B cell (primary cell): ENCODE measurements around the gene ARHGEF10L.

ENCODE experiments used
- CTCF ChIP-seq: fragments of 200-600 bp; IDR thresholded peaks from one replicate; pipeline ENCODE4 v1.8.0; 2022; ENCODE audit warnings: antibody characterized with exemption, mild to moderate bottlenecking
- EZH2 ChIP-seq: IDR thresholded peaks from 2 replicates; pipeline ENCODE4 v1.6.1; 2012; ENCODE audit warnings: borderline replicate concordance, low read depth, mild to moderate bottlenecking, moderate library complexity, low read length; ENCODE audit not compliant: insufficient read depth, poor library complexity, severe bottlenecking

- TF ChIP-seq EZH2 (no peak), CTCF (no peak)
Measured at GRCh38 chr1:17570228-17570627, 30.7 kb downstream of the ARHGEF10L start.
